SH-SY5Y (cell line): ENCODE measurements around the gene SLC38A11.

Source experiments
- GATA2 ChIP-seq: IDR thresholded peaks from 2 replicates; pipeline ENCODE4 v1.6.1; 2011; ENCODE audit warnings: mild to moderate bottlenecking, low read depth, low read length
- GATA3 ChIP-seq: IDR thresholded peaks from 2 replicates; pipeline ENCODE4 v1.6.1; 2011; ENCODE audit warnings: low read depth, mild to moderate bottlenecking, low read length, moderate library complexity

DNA sequence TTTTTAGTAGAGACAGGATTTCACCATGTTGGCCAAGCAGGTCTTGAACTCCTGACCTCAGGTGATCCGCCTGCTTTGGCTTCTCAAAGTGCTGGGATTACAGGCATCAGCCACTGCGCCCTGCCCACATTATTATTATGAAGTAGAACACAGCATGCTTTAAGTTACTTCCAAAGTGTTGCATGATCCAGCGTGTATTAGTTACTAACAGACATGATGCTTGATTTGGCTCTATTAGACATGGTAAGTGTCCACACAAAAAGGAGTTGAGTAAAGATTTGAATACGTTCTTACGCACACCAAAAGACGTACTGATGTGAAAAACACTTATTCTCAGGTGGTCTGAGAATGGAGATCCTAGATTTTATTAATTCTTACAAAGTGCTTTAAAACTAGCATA is 50.0 kb downstream of the SLC38A11 start:
- TF ChIP-seq GATA2: no peak
- TF ChIP-seq GATA3: no peak
